HCT116 (cell line): ENCODE measurements around the gene NOC4L. TPM values are rescaled to one million over a fixed set of nuclear protein-coding genes. Genes with fewer than 3 reads are reported as not detected.

Source experiments
- ATAC-seq: fragments of 200-7000 bp; cut with Tn5 transposase; 2 replicates; pipeline ENCODE4 v1.9.1; 2020; ENCODE audit warnings: mild to moderate bottlenecking, moderate library complexity
- BruUV-seq: library from RNA; stranded (reverse); fragments of 400-500 nt; replicated peaks from 2 replicates; lab custom pipeline; 2021; lab: Mats Ljungman, UMichigan
- CTCF ChIA-PET: fragments of 300-600 bp; sonication (Branson Sonifier 250); formaldehyde crosslinking; loops from one replicate; lab custom pipeline; 2021; ENCODE audit warnings: antibody characterized with exemption; lab: Charles Lee
- POLR2A ChIA-PET: fragments of 300-600, 350-600 bp; sonication (Branson Sonifier 250); formaldehyde crosslinking; loops from one replicate; lab custom pipeline; 2021; ENCODE audit warnings: antibody characterized with exemption; lab: Charles Lee
- RAD21 ChIA-PET, 2 experiments: fragments of 300-600 bp; sonication (Branson Sonifier 250); formaldehyde crosslinking; loops; one replicate each; lab custom pipeline; 2023; ENCODE audit warnings: low total read pairs in 2 of 2; ENCODE audit not compliant: uncharacterized antibody in 2 of 2, unreplicated experiment in 2 of 2, low non-redundant PET in 1 of 2; lab: Charles Lee
- DNase-seq: peaks from one replicate; pipeline ENCODE4 v3.0.0-alpha.2; 2010; ENCODE audit warnings: low read depth, low spot score
- H2AFZ ChIP-seq: fragments of 200-600 bp; shearing (Covaris generic), sonication (generic); 2 replicates; pipeline ENCODE4 v1.6.1; 2017; ENCODE audit warnings: low read depth, mixed run types, mixed read lengths, antibody characterized with exemption, low read length; ENCODE audit not compliant: poor library complexity, severe bottlenecking
- H3K27ac ChIP-seq: 2 replicates; pipeline ENCODE4 v1.5.1; 2012; ENCODE audit warnings: low read depth, low read length
- H3K27me3 ChIP-seq: fragments of 200-600 bp; sonication (generic); 2 replicates; pipeline ENCODE4 v1.6.1; 2016; ENCODE audit warnings: mixed run types, low read length, mixed read lengths; ENCODE audit not compliant: insufficient read depth
- H3K36me3 ChIP-seq, 2 experiments: fragments of 200-500 bp in 1 of 2; fragments of 200-600 bp in 1 of 2; sonication (Bioruptor generic) in 1 of 2; sonication (generic) in 1 of 2; 2 replicates each; pipeline versions ENCODE4 v1.5.1 to v1.6.1; 2014 to 2016; ENCODE audit warnings: low read length in 2 of 2, inconsistent platforms in 1 of 2, mixed read lengths in 1 of 2, mixed run types in 1 of 2; ENCODE audit not compliant: insufficient read depth in 2 of 2, control insufficient read depth in 1 of 2
- H3K4me1 ChIP-seq, 2 experiments: fragments of 200-600 bp in 1 of 2; sonication (generic) in 1 of 2; 2 replicates each; pipeline versions ENCODE4 v1.5.1 to v1.6.1; 2012 to 2017; ENCODE audit warnings: low read length in 2 of 2, inconsistent platforms in 1 of 2, mild to moderate bottlenecking in 1 of 2, mixed read lengths in 1 of 2, mixed run types in 1 of 2, moderate library complexity in 1 of 2; ENCODE audit not compliant: insufficient read depth in 2 of 2, control insufficient read depth in 1 of 2
- H3K4me2 ChIP-seq: fragments of 200-600 bp; sonication (generic); 2 replicates; pipeline ENCODE4 v1.6.1; 2017; ENCODE audit warnings: mixed run types, low read length, mixed read lengths
- H3K4me3 ChIP-seq, 2 experiments: fragments of 200-600 bp in 1 of 2; sonication (generic) in 1 of 2; replicated peaks in 1 of 2; 2 replicates each; pipeline ENCODE4 v1.5.1; 2011 to 2016; ENCODE audit warnings: low read length in 2 of 2, control low read depth in 1 of 2, low read depth in 1 of 2, mild to moderate bottlenecking in 1 of 2, mixed read lengths in 1 of 2, mixed run types in 1 of 2
- H3K79me2 ChIP-seq: fragments of 200-600 bp; sonication (generic); 2 replicates; pipeline ENCODE4 v1.6.1; 2017; ENCODE audit warnings: mild to moderate bottlenecking, mixed run types, low read length, moderate library complexity, mixed read lengths; ENCODE audit not compliant: insufficient read depth
- H3K9ac ChIP-seq: fragments of 200-600 bp; sonication (generic); 2 replicates; pipeline ENCODE4 v1.6.1; 2016; ENCODE audit warnings: low read length, mixed read lengths
- H3K9me2 ChIP-seq: fragments of 200-600 bp; sonication (generic), shearing (Covaris generic); 2 replicates; pipeline ENCODE4 v1.6.1; 2017; ENCODE audit warnings: mixed run types, mild to moderate bottlenecking, moderate library complexity; ENCODE audit not compliant: insufficient read depth
- H3K9me3 ChIP-seq, 2 experiments: fragments of 200-500 bp in 1 of 2; fragments of 200-600 bp in 1 of 2; sonication (Bioruptor generic) in 1 of 2; sonication (generic) in 1 of 2; 2 replicates each; pipeline ENCODE4 v1.6.1; 2014 to 2017; ENCODE audit warnings: low read length in 2 of 2, mixed read lengths in 2 of 2, inconsistent platforms in 1 of 2, low read depth in 1 of 2, mild to moderate bottlenecking in 1 of 2, mixed run types in 1 of 2, moderate library complexity in 1 of 2; ENCODE audit not compliant: control insufficient read depth in 1 of 2, insufficient read depth in 1 of 2
- H4K20me1 ChIP-seq: fragments of 200-600 bp; sonication (generic), shearing (Covaris generic); 2 replicates; pipeline ENCODE4 v1.6.1; 2017; ENCODE audit warnings: mixed run types, mild to moderate bottlenecking, moderate library complexity; ENCODE audit not compliant: insufficient read depth
- EGR1 ChIP-seq: IDR thresholded peaks from 2 replicates; pipeline ENCODE4 v1.6.1; 2012; ENCODE audit warnings: low read depth
- ELF1 ChIP-seq: IDR thresholded peaks from 2 replicates; pipeline ENCODE4 v1.6.1; 2012; ENCODE audit warnings: low read depth, borderline replicate concordance
- POLR2A ChIP-seq: IDR thresholded peaks from 2 replicates; pipeline ENCODE4 v1.7.0; 2011; ENCODE audit warnings: borderline replicate concordance; ENCODE audit not compliant: insufficient read depth, insufficient read length; ENCODE audit errors: extremely low read depth
- RAD21 ChIP-seq: IDR thresholded peaks from 2 replicates; pipeline ENCODE4 v1.6.1; 2012; ENCODE audit warnings: low read depth, mild to moderate bottlenecking
- SRF ChIP-seq: IDR thresholded peaks from 2 replicates; pipeline ENCODE4 v1.6.1; 2012; ENCODE audit warnings: low read depth
- YY1 ChIP-seq: IDR thresholded peaks from 2 replicates; pipeline ENCODE4 v1.6.1; 2011; ENCODE audit warnings: low read length, low read depth, moderate library complexity, mild to moderate bottlenecking; ENCODE audit not compliant: insufficient replicate concordance; ENCODE audit errors: extremely low read depth
- ZFX ChIP-seq: fragments of 450-650 bp; IDR thresholded peaks from 2 replicates; pipeline ENCODE4 v1.6.1; 2017
- ZNF274 ChIP-seq: fragments of 200-500 bp; sonication (Bioruptor generic); IDR thresholded peaks from 2 replicates; pipeline ENCODE4 v1.6.1; 2014; ENCODE audit warnings: mild to moderate bottlenecking, low read depth, low read length, inconsistent platforms
- intact Hi-C: fragments of 100-400 bp; cut with micrococcal nuclease; formaldehyde crosslinking; loops from 2 replicates; pipeline ENCODE4 v1.10.0; 2022
- total RNA-seq: library from RNA; stranded (reverse); gene quantifications from one replicate; pipeline ENCODE4 v1.2.1, GENCODE V29; 2021; ENCODE audit not compliant: unreplicated experiment
- TF ChIP-seq, protein P1 (sequence below): IDR thresholded peaks from 2 replicates; pipeline ENCODE4 v1.6.1; 2012
- TF ChIP-seq, protein P2 (sequence below): IDR thresholded peaks from 2 replicates; pipeline ENCODE4 v1.6.1; 2012

The NOC4L gene
- total RNA-seq, 1 experiment from 2014 or later: 47.6 TPM

GRCh38 chr12:132169376-132169775, 25.1 kb downstream of the NOC4L start:
- Histone ChIP-seq H3K27ac (no peak overlapping the region), H3K9me2 (no peaks in the 10 kb centered on the region), H3K9me3 (no peaks in the 10 kb centered on the region), H3K36me3 (no peaks in the 10 kb centered on the region), H3K4me3 (no peak overlapping the region), H3K79me2 (no peaks in the 10 kb centered on the region), H2AFZ (no peak overlapping the region), H3K4me1 (no peaks in the 10 kb centered on the region), H3K4me2 (no peak overlapping the region), H3K9ac (no peak overlapping the region), H3K27me3 (no peaks in the 10 kb centered on the region), H4K20me1 (no peaks in the 10 kb centered on the region)
- ChIA-PET CTCF (no interaction called here), POLR2A (no interaction called here), RAD21 (interaction anchor here in 1 of 2 experiments (0.5 kb wide), 1 partner anchor 220 kb away, joined by 3 read pairs; the partner anchor contains the start of gene EP400)
- no TSS peak for BruUV-seq
- TF ChIP-seq RAD21 (no peak), ZFX (no peak), POLR2A (no peak), YY1 (no peak)
- no peak for DNase-seq
- ATAC-seq: no peak
- intact Hi-C loops: no loop called here

DNA sequence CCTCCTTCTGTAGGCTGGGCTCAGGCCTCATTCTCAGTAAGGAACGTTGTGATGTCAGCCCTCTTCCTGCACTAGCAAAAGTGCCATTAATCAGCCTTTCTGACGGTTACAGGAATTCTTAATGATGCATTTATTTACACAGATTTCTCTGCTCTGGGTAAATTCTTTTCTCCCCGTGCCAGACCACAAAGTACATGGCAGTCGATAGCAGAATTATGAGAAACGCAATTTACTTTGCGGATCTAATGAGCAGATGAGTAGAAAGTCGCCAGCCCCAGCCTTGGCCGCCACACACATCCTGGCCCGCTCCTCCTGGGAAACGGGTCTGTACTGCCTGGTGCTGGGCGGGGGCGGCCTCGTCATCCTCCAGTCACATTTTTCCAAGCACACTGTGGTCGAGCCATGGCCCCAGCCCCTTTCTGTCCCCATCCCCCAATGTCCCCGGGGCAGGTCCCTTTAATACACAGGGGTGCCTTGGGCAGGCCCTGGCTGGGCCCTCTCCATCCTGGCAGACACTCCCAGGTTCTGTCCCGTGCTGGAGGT, 25.9 kb downstream of the NOC4L start:
- Histone ChIP-seq H3K27ac (no peak overlapping the region), H3K79me2 (no peaks in the 10 kb centered on the region), H3K36me3 (no peaks in the 10 kb centered on the region), H4K20me1 (no peaks in the 10 kb centered on the region), H3K4me2 (no peak overlapping the region), H3K27me3 (no peaks in the 10 kb centered on the region)
- ATAC-seq (no peak), DNase-seq (no peak)
- CTCF ChIA-PET: no interaction called here
- POLR2A ChIA-PET: no interaction called here
- intact Hi-C loops: no loop called here
- TF ChIP-seq, protein P1, sequence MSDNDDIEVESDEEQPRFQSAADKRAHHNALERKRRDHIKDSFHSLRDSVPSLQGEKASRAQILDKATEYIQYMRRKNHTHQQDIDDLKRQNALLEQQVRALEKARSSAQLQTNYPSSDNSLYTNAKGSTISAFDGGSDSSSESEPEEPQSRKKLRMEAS: no peak
- TF ChIP-seq EGR1 (no peak), ZNF274 (no peak), SRF (no peak), ELF1 (no peak)
- TF ChIP-seq, protein P2, sequence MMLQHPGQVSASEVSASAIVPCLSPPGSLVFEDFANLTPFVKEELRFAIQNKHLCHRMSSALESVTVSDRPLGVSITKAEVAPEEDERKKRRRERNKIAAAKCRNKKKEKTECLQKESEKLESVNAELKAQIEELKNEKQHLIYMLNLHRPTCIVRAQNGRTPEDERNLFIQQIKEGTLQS: no peak
- TF ChIP-seq, all 23 proteins: peak for 0
- H2AFZ ChIP-seq: no peak overlapping the region
- no peak overlapping the region for H3K9ac ChIP-seq
- H3K9me2 ChIP-seq: no peaks in the 10 kb centered on the region
- H3K4me3 ChIP-seq: no peak overlapping the region
- BruUV-seq: no TSS peak
- H3K9me3 ChIP-seq: no peaks in the 10 kb centered on the region
- RAD21 ChIA-PET: no interaction called here
- no peaks in the 10 kb centered on the region for H3K4me1 ChIP-seq
